Measurements from ENCODE around the gene HOXA5.

HOXA5 gene

DNA sequence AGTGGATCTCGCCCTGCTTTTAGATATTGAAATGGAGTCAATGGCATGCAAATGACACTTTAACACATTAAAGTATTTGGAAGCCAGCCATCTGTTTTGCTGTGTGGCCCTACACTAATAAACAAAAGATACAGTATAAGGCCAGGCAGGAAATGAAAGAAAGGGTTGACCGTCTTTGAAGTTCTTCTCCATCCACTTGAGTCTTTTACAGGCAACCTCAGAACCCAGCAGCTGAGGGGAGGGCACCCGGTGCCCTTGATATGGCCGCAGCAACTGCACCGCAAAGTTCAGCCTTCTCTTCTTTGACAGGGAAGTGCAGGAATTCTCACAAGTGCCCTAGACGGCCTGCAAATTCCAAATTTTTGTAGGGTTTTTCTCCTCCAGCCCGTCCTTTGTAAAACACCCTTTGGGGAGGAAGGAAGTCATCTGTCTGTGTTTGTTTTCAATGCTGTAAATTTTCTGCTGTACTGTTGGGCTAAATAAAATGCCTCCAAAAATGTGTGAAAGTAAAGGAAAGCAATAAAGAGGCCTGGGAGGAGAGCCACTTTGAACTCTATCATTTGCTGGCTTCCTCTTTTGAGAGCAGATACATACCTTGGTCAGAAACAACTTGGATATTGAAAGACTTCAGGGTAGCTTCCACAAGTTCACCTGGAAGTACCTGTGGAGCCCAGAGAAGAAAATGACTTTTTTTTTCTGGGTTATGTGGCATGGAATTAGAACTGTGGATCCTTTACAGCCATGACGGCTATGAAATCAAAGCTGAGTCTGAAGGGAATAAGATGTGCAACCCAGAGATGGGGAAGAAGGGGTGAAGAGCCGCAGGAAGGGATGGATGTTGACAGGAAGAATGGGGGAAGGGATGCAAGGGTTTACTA is 51.3 kb downstream of the HOXA5 start:
- peak; percentile 16 for DNase-seq

DNA sequence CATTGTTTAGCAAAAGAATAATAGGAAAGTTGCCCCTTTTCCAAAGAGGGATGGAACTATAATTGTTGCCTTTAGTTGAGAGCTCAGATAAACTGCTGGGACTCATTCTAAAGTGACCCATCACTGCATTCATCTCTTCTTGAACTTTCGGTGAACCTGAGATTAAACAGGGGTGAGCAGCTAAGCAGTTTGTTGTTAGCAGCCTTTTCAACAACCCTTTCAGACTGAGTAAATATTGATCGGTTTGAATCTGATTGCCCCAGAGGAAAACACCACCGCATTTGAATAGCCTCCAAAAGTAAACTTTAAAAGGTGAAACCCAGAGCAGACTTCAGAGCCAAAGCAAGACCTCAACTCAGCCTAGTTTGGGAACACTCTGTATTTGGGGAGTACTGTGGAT is 52.4 kb downstream of the HOXA5 start:
- no peak for DNase-seq

Data from MV-4-11 (cell line).